Fibroblast of skin of right quadriceps (primary cell): ENCODE results near the gene SYT12.
A peak's percentile ranks its signal among the peaks of the same experiment; 100 is the strongest.
"Not testable (repeated sequence)": the region's sequence is repeated elsewhere in the genome, so short reads cannot be mapped to it uniquely, and the experiment has no call there.

Experiments used
- DNase-seq: peaks from one replicate; pipeline ENCODE4 v3.0.0-alpha.2; 2013

Gene SYT12

DNA sequence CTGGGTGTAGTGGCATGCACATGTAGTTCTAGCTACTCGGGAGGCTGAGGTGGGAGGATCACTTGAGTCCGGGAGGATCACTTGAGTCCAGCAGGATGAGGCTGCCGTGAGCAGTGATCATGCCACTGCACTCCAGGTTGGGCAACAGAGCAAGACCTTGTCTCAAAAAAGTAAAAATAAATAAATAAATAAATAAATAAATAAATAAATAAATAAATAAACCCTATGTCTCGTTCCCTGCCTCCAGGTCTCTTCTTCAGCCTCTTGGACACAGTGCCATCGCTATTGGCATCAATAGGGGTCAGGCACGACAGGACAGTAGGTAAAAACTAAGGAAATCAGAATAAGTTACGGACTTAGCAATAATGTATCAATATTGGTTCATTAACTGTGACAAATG lies 23.4 kb upstream of the SYT12 start:
- DNase-seq, result no peak

DNA sequence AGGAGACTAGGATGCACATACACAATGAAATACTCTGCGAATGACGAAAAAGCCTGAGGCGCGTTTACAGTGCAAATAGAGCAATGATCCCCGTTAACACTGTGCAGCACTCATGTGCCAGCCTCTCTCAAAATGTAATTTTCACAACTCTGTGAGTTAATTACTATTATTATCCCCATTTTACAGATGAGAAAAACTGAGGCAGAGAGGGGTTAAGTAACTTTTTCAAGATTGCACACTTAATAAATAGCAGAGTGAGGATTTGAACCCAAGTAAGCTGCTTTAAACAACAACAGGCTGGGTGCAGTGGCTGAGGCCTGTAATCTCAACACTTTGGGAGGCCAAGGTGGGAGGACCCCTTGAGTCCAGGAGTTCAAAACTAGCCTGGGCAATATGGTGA lies 21.6 kb upstream of the SYT12 start:
- DNase-seq, result no peak

DNA sequence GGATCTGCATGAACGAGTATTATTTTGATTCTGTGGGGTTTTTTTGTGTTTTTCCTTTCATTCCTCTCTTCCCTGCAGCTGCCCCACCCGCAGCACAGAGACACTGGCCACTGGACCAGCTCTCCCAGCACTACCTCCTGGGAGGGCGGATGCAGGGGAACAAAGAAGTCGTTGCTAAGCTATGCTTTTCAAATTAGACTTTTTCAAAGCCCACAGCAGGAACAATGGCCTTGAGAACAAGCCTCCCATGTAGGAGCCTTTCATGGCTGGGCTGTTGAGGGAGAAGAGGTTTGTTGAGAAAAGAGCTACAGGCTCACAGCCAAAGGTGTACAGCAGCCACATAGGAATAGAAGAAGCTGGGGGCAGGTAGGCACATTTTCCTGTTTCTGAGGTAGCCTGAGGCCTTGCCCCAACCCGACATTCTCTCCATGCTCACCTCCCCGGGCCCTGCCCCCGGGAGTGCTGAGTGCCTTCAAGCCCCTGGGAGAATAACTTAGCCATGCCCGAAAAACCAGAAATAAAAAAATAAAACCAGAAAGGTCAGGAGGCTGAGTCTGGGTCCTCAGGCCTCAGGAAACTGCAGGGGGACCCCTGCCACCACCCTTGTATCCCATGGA lies 20.5 kb upstream of the SYT12 start:
- DNase-seq, result no peak

DNA sequence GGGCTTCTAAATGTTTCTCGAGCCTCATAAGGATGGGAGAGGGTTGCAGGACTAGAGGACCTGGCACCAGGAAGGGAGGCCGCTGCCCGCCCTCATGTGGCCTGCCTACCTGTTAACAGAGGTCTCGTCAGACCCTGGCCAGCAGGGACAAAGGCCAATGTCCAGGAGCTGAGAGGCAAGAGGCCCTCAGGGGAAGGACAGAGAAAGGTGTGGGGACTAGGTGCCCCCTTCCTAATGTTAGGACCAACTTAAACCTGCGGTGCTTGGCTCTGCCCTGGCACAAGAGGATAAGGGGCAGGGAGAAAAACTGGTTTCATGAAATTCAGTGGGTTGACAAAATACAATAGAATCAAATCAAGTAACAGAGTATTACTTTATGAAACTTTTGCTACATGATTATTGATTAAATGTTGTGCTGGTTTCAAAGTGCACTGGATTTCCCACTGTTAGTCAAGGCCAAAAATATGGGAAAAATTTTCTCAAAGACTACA lies 20.0 kb upstream of the SYT12 start:
- DNase-seq, result no peak

DNA sequence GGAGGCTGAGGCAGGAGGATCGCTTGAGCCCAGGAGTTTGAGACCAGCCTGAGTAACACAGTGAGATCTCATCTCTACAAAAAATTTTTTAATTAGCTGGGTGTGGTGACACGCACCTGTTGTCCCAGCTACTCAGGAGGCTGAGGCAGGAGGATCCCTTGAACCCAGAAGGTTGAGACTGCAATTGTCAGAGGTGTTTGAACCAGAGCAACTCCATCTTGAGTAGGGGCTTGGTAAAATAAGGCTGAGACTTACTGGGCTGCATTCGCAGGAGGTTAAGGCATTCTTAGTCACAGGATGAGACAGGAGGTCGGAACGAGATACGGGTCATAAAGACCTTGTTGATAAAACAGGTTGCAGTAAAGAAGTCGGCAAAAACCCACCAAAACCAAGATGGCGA lies 17.7 kb upstream of the SYT12 start:
- DNase-seq, result not testable (repeated sequence)

DNA sequence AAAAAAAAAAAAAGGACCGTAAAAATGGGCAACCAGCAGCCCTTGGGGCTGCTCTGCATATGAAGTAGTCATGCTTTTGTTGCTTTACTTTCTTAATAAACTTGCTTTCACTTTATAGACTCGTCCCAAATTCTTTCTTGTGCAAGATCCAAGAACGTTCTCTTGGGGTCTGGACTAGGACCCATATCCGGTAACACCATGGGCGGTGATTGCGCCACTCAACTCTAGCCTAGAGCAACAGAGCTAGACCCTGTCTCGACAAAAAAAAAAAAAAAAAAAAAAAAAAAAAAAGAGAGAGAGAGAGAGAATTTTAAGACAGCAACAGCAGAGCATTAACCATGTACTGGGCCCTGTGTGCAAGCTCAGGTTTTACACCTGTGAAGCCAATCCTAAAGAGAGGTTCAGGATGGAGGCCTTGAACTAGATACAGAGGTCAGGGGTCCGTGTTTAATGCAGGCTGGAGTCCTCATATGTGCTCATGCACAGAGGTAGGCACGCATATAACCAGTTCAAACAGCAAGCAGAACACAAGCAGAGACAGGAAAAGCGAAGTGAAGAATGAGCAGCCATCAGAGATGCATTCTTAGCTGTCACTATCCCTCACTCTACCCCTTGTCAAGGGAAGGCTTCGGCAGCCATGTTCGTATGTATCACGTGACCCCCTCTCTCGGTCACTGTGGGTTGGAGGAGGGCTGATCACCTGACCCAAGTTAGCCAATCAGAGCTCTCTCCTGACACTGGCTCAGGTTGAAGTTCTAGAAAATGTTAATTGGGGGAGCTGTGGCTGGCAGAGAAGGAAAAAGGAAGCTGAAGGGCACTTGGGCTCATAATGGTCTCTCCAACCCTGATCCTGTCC lies 16.7 kb upstream of the SYT12 start:
- peak; percentile 37 for DNase-seq

DNA sequence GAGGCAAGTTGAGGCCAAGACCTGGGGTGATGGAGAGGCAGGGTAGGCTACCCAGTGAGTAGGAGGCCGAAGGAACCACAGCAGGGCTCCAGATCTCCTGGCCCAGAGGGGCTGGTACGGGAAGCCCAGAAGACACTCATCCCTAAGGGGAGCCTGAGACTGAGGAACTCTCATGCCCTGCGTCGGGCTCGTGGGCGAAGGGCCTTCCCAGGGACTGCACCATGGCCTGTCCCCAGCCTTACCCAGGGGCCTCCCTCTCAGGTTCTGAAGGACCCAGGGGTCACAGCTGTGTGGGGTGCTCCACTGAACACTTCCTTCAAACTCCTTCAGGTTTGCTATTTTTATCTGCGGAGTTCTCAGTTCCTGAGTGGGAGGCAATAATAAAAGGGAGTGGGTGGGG lies 15.8 kb upstream of the SYT12 start:
- DNase-seq, result no peak

DNA sequence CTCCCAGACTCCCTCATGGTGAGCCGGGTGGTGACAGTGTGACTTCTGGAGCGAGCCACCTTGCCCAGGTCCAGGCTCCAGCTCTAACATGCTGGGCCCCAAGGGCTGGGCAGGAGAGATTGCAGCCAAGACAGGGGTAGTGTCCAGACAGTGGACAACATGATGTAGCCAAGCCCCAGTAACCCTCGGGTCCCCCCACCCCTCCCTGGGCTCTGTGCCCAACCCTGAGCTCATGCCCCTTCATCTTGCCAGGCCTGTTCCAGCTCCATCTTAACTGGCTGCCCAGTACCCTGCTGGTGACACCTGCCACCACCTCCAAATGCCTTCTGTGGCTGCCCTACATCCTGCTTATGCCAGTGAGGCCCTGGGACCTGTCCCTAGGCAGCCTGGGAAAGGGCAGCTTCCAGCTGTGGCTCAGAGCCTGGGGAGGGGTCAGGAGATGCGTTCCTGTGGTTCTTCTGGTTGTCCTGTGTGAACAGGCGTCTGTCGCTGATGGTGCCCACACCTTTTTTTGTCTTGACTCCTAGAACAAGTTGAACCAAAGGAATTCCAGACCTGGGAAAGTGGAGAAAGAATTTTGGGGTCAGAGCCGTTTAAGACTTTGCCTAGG lies 12.5 kb upstream of the SYT12 start:
- no peak for DNase-seq

DNA sequence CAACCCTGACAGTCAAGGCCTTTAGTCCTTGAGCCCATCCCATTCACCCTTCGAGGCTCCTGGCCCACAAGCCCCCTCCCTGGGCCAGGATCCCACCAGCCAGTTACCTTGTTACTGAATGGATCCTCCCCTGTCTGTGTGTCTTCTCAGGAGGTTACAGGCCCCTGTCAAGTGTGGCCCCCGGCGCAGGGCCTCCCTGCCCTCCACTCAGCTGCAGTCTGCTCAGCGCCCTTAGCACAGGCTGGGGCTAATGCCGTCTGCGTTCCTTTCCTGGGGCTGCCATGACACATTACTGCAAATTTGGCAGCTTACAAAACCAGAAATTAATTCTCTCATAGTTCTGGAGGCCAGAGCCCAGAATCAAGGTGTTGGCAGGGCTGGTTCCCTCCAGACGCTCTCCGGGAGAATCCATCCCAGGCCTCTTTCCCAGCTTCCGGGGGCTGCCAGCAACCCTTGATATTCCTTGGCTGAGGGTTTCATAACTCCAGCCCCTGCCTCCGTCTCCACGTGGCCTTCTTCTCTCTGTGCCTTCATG lies 9.4 kb upstream of the SYT12 start:
- DNase-seq, result no peak

DNA sequence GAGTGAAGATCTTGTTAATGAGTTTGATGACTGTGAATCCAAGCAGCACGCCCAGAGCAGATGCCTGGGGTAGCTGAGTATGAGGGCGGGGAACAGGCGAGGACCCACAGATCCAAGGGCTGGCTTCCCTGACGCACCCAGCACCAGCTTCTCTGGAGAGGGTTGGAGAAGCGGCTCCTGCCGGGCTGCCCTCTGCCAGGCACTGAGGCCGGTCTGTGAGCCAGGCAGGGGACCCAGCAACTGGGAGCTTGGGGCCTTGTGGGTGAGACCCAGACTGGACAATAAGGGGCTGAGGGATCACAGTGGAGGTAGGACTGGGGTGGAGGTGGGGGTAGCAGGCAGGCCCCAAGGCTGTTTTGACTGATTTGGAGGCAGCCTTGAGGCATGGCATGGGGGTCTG lies 8.6 kb upstream of the SYT12 start:
- no peak for DNase-seq

DNA sequence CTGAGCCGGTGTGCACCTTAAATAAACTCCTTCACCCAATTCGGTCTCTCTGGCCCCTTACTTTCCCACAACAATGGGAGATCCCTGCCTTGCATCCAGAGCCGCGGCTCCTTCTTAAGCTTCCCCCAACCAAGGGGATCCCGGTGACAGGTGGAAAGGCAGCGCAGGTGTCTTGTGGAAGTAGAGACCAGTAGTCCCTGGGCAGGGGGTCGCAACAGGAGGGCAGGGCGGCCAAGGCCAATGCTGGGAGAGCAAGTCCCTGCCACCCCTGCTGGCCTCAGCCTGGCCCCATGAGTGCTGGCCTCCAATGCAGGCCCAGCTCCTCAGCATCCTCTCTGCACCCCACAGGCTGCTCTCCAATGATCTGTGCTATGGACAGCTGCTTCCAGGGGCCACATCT lies 7.9 kb upstream of the SYT12 start:
- DNase-seq, result no peak

DNA sequence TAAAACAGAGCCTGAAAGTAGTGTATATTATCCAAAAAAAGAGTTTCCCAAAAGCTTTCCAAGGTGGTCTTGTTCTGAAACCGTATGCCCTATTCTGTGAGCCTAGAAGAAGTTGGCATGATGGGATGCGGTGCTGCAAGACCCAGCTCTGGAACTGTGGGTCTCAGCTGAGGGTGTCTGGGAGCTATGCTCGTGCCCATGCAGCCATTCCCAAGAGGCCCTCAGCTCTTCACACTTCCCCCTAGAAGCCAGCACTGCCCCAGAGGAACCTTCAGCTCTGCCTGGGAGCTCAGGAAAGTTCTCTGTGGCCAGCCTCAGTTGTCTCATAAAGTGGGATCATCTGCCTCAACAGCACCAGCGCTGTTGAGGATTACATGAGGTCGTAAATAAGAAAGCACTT lies 6.4 kb upstream of the SYT12 start:
- no peak for DNase-seq

DNA sequence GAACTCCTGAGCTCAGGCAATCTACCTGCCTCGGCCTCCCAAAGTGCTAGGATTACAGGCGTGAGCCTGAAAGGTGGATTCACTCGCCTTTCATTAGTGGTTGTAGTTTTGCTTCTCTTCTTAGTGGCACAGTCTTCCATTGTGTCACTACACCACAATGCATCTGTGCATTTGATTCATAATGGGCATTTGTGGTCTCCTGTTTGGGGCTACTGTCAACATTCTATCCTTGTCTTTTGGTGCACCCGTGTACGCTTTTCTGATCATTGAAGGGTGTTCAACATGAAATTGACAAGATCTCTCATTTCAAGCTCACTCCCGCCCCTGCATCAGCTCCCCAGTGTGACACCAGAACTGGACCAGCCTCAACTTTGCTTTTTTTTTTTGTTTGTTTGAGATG lies 2.0 kb upstream of the SYT12 start:
- DNase-seq, result no peak

DNA sequence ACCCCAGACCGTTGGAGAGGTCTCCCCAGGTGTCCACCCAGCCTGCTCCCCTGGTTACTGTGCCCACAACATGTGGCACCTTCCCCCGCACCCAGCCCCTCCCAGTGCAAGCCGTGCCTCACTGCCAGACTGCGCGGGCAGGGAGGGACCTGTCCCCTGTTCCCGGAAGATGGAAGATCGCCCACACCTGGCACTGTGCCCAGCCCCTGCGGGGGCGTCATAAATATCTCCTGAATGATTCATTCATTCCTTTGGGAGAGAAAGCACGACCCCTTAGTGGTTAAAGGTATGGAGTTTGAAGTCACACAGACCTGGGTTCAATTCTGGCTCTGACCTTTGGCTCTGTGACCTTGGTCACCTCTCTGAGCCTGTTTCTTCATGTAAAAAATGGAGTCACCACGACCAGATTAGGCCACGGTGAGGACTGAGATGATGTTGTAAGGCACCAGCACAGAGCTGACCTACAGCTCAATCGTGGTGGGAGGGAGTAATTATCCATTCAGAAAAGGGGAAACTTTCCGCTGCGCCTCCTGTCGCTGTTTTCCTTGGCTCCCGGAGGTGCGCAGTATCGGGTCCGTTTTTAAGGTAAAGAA lies 497 bp upstream of the SYT12 start:
- peak; percentile 59 for DNase-seq

DNA sequence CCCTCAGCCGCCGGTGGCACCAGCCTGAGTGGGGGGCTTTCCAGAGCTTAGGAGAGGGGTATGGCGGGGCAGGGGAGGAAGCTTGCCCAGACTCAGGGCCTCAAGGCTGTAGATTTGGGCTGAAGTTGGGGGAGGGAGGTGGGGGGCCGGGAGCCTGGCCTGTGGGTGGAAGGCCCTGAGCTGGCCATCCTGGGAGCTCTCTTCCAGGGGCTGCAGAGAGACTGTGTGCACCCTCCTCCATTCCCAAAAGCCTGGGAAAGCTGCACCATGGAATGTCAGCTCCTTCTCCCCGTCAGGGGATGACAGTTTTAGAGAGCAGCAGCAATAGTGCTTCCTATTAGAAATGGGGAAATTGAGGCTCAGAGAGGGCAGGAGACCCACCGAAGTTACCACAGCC lies 1.0 kb downstream of the SYT12 start:
- no peak for DNase-seq

DNA sequence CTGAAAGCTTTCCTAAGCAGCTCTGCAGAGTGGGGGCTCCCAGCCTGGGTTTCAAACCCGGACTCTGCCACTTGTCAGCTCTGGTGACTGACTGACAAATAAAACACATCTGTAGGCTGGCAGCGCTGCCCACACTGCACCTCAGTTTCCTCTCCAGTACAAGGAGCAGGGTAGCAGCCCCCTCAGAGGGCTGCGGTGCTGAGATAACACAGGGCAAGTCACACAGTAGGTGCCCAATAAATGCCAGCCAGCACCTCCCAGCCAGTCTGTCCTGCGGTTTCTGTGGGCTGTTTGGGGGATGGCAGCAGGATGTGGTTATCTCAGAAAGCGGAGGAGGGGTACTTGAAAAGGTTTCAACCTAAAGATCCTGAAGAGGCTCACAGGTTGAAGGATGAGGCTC lies 1.5 kb downstream of the SYT12 start:
- no peak for DNase-seq

DNA sequence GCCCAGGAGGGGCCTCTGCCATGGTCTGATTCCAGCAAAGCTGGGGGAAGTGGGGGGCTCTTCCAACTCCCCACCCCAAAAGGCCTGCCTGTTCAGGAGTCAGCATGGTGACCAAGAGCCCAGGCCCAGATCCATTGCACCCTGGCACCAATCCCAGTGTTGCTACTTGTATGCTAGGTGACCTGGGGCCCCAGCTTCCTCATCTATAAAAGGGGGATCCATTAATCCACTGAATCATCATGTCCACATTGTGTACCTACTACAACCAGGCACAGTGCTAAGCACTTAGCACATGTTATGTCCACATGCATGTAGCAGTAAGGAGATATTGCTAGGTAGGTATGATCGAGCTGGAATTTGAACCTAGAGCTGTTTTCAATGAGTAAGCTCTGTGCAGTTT lies 2.0 kb downstream of the SYT12 start:
- no peak for DNase-seq

DNA sequence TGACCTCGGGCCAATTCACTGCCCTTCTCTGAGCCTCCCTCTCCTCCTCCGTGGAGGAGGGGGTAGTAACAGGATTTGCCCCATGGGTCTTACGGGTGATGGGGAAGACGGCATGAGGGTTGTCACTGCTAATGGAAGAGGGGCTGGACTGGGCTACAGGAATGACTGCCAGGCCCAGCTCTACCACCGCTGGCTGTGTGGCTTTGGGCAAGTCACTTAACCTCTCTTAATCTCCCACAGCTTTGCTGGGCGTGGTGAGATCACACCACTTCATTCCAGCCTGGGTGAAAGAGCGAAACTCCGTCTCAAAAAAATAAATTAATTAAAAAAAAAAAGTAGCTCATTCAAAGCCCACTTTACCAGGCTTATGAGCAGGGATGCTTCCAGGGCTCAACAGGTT lies 2.8 kb downstream of the SYT12 start:
- no peak for DNase-seq

DNA sequence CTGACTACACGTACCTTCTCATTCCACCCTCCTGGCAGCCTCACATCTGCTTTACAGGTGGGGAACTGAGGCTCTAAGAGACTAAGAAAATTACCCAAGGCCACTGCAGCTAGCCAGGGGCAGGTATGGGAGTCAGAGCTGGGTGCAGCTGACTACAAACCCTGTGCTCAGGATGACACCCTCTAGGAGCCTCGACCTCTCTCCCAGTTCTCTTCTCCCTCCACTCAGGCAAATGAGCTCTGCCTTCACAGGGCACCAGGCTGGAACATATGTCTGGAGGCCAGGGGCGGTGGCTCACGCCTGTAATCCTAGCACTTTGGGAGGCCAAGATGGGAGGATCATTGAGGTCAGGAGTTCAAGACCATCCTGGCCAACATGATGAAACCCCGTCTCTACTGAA lies 4.0 kb downstream of the SYT12 start:
- DNase-seq, result no peak

DNA sequence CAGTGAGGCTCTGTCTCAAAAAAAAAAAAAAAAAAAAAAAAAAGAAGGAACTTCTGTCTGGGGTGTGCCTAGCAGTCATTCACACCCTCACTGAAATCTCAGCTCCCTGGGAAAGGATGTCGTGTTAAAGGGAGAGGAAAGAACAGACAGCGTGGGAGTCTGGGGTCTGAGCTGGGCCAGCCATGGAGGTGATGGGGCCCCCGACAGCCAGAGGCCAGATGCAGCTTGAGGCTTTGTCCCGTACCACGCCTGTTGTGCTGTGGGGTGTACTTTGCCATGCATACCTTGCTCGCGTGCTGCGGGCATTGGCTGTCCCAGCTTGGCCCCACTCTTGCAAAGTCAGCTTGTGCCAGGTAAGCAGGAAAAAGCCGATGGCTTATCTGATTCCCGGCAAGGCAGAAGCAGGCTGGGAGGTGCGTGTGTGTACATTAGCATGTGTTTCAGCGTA lies 4.6 kb downstream of the SYT12 start:
- DNase-seq, result no peak

DNA sequence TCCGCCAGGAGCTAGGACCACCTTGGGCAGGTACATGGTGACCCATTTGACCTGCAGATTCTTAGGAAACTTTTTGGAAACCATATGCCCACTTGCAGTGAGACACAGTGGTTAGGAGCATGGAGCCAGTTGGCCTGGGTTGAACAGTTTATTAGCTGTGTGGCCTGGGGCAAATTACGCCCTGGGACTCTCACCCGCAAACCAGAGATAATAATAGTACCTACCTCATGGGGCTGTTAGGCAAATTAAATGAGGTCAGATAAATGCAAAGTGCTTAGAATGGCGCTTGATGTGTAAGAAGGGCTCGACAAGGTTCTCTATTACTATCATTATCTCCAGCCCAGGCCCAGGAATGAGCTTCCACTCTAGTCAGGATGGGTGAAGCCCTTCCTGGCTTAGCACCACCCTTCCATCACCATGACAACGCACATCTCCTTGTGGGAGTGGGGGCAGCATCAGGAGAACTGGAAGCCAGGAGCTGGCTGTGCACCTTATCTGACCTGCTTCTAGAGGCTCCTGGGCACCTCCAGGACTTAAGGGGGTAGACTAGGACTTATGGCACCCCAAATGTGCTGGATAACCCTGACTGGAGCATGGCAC lies 5.1 kb downstream of the SYT12 start:
- no peak for DNase-seq

DNA sequence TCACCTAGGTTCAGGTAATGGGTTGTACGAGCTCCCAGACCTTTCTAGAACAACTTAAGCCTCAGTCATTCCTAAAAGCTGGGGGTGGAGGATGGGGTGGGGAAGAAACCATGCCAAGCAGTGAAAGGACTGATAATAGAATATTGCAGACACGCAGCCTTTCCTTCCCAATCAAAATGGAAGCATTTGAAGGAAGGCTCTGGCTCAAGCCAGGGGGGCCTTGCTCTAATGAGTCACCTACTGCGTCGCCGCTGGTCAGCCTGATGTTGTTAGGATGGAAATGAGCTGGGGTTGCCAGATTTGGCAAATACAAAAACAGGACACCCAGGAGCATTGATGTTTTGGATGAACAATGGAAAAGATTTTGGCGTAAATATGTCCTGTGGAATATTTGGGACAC lies 6.2 kb downstream of the SYT12 start:
- DNase-seq, result no peak

DNA sequence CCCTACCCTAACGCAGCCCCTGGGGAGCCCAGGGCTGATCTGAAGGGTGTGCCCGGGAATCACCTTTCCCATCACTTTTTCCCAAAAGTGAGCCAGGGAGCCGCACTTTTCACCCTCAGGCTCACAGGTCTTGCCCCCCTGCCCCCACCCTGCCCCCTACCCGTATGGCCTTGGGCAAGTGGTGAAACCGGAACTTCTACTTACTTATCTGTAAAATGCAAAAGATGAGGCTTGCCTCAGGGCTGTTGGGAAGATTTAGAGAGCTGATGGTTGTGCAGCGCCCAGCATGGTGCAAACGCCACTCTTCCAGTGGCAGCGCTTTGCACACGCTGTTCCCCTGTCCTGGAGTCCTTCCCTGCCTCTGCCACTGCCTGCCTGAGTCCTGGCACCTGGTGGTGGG lies 8.0 kb downstream of the SYT12 start:
- no peak for DNase-seq
